NB4 (cell line): ENCODE results near the gene CKAP4.

Experiments
- MYC ChIP-seq: IDR thresholded peaks from 2 replicates; pipeline ENCODE4 v1.6.1; 2011; ENCODE audit warnings: low read depth, low read length
- POLR2A ChIP-seq: IDR thresholded peaks from 2 replicates; pipeline ENCODE4 v1.6.1; 2011; ENCODE audit warnings: mild to moderate bottlenecking; ENCODE audit not compliant: insufficient read length; ENCODE audit errors: extremely low read depth
- TF ChIP-seq, protein P1 (sequence below): IDR thresholded peaks from one replicate; pipeline ENCODE4 v1.5.1; 2012; ENCODE audit warnings: low read depth, low read length
- TF ChIP-seq, protein P2 (sequence below): IDR thresholded peaks from 2 replicates; pipeline ENCODE4 v1.6.1; 2011; ENCODE audit warnings: low read depth, low read length

DNA sequence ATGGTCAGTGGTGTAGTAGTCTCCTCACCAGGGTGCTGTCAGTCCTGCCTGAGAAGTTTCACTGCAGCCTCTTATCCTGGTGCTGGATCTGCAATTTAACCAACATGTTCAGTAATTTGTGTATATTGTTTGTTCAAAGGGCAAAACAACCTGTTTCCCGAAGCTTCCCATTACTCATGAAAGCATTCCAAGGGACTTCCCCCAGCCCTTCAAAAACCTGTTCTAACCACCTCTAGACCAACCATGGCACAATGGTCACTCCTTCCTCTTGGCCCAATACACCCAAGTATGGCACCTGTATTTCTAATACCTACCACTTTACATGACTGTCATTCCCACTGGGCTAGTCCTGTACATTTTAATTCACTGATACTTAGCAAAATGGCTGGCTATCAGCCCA lies 12.1 kb downstream of the CKAP4 start:
- no peak for TF ChIP-seq MYC
- TF ChIP-seq, protein P1, sequence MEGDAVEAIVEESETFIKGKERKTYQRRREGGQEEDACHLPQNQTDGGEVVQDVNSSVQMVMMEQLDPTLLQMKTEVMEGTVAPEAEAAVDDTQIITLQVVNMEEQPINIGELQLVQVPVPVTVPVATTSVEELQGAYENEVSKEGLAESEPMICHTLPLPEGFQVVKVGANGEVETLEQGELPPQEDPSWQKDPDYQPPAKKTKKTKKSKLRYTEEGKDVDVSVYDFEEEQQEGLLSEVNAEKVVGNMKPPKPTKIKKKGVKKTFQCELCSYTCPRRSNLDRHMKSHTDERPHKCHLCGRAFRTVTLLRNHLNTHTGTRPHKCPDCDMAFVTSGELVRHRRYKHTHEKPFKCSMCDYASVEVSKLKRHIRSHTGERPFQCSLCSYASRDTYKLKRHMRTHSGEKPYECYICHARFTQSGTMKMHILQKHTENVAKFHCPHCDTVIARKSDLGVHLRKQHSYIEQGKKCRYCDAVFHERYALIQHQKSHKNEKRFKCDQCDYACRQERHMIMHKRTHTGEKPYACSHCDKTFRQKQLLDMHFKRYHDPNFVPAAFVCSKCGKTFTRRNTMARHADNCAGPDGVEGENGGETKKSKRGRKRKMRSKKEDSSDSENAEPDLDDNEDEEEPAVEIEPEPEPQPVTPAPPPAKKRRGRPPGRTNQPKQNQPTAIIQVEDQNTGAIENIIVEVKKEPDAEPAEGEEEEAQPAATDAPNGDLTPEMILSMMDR: no peak
- no peak for TF ChIP-seq POLR2A
- TF ChIP-seq, protein P2, sequence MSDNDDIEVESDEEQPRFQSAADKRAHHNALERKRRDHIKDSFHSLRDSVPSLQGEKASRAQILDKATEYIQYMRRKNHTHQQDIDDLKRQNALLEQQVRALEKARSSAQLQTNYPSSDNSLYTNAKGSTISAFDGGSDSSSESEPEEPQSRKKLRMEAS: no peak
